Activated T-helper 1 cell treated with anti-CD3 and anti-CD28 coated beads, Interleukin-2, amount 50 U/mL, for 16 hours (primary cell): ENCODE data around the gene BCORL1.

Experiments used
- DNase-seq, 2 donors: peaks; one replicate each; pipeline ENCODE4 v3.0.0-alpha.2; 2020; ENCODE audit warnings: low read depth in 1 of 2, low spot score in 1 of 2

Gene BCORL1

DNA sequence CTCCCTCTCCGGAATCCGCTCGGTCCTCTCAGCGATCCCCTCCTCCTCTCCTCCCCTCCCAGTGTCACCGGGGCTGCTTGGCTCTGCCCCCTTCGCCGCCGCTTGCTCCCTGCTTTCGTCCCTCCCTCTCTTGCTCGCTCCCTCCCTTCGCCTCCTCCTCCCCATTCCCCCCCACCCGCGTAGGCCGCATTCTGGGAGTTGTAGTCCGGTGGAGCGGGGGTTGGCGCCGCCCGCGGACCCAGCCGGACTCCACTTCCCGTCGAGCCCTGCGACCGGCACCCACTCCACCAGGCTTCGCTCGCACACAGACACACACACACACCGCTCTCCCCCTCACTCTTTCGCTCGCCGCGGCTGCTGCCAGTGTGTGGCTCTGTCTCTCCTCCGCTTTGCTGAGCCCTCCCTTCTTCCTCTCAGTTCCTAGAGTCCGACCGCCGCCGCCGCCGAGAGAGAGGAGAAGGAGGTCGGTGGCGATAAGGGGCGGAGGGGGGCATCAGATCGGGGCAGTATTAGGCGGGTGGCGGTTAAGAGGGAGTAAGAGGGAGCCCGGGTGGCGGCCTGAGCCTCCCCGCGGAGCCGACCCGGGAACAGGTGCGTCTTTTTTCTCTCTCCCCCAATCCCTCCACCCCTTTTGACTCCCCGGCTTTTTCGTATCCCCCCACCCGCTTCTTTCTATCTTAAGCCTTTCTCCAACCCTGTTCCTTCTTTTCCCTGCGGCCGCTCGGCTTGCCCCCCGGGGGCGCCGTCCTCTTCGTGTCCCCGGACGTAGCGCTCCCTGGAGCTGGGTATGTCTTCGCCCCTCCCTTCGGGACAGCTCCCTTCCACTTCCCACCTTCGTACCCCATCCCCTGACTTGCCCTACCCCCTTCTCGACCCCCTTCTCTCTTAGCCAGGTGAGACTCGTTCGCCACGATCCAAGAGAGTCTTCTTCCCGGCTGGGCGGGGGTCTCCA is at the start of gene BCORL1:
Gene BCORL1 (plus strand): TSS at position 336 of the 952 bp plus-strand sequence. CDS start 22,597 bp downstream, outside the sequence.
- DNase-seq: peak; percentile 67 to 81

DNA sequence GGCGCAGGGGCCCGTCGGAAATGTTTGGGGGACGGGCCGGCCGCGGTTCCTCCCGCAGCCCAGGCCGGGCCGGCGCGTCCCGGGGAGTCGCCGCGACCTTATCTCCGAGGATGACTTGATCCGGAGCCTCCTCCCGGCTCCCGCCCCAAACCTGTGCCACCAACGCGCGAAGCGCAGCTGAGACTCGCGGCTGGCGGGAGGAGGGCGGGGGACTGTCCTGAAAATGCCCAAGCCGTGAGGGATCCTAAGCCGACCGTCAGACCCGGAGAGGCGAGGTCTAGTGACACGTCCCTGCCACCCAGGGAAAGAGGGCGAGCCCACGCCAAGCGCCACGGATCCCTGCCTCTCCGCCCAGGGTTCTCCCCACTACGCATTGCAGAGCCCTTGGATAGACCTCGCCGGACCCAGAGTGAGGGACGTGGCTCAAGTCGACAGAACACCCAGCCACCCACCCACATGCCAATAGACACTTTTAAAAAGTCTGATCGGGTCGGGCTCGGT is 49.6 kb upstream of the BCORL1 start:
- DNase-seq: no peak

GRCh38 chrX:129933700-129934099 is 48.7 kb upstream of the BCORL1 start:
- no peak for DNase-seq

DNA sequence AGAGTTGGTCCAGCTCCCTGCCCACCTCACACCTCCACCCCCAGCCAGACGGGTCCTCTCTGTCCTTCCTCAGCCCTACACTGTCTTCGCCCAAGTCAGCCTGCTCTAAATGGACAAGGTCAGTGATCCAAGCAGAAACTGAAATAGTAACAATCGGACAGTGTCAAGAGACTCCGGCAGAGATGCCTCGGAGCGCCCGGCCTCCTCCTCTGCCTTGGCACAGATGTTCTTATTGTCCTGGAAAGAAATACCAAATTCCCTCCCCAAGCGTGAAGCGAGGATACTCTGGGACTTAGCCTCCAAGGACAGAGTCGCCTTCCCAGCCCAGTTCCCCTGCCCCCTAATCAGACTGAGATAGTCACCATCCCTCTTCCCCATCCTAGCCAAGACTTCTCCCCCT is 48.0 kb upstream of the BCORL1 start:
- DNase-seq: no peak

GRCh38 chrX:129934952-129935351 is 47.5 kb upstream of the BCORL1 start:
- DNase-seq: no peak

DNA sequence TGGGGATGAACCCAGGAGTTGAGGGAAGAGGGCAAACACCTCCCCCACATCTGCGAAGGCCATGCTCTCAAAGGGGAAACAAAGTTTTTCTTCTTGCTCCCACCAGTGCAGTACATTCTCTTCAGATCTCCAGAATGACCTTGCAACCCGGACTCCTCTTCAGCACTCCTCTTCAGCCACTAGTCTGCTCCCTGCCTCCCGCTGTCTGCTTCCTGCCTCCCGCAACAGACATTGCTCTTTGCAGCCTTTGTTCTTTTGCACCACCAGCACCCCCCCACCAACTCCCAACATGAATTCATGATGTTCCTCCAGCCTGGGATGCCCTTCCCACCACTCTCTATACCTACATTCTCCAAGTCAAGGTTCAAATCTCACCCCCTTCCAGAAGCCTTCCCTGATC is 44.4 kb upstream of the BCORL1 start:
- no peak for DNase-seq

DNA sequence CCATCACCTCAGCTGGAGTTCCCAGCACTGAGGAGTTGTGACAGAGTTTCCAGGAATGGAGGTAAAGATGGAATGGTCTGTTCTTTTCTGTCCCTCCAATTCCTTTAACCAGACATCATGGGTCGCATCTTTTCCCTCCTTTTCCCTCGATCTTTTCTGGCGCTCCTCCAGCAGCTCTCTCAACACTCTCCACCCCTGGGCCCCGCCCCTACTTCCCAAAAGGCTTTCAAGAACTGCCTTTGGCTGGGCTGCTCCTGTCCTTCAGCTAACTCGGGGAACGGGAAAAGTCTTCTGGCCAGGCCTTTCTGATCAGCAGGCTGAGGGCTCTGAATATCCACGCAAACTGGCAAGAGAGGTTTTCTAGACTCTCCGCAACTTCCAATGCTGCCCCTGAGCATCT is 42.4 kb upstream of the BCORL1 start:
- DNase-seq: no peak

DNA sequence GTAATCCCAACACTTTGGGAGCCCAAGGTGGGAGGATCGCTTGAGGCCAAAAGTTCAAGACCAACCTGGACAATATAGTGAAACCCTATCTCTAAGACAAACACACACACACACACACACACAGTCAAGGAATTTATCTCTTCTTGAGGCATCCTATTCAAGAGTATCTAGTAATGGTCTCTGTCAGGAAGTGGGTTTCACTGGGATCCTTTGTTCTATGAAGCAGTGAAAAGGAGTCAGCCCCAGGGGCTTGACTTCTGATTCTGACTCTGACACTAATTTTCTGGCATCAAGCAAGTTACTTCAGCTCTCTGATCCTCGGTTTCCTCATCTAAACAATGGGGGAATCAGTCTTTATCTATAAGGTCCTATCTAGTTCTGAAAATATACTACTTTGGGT is 41.7 kb upstream of the BCORL1 start:
- DNase-seq: no peak

GRCh38 chrX:129945131-129945530 is 37.3 kb upstream of the BCORL1 start:
- no peak for DNase-seq

- DNase-seq: no peak
These were observed 29.1 kb upstream of the BCORL1 start for GRCh38 chrX:129953334-129953648.

DNA sequence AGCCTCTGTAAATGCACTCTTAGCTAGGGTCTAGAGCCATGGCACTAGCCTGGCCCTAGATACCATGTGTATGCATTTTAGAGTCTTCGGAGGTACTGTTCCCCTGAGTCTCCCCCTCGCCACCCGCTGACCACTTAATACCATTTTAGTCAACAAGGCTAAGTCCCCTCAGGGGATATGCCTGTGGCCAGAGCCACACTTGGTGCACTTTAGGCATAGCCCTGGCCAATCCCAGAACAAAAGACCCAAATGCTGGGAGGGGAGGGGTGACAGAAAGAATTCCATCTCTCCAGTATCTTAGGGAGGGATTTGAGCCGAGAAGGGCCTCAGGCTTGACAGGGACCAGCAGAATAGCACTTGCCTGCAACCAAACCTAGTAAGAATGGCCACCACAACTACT is 28.6 kb upstream of the BCORL1 start:
- DNase-seq: no peak

DNA sequence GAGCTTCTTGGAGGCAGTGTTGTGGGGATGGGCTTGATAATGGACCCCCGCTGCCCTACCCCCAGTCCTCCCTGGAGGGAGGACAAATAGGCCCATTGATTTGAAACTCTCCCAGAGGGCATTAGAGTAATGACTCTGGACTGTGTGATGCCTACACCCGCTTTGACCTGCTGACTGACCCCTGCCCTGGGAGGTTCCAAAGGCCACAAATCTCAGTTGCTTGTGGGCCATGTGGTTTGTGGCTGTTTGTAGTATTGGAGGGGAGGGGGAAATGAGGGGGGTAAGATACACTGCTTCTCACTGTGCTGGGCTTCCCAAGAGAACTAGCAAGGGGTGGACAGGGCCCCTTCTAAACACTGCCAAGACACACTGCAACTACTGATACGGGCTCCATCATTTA is 27.6 kb upstream of the BCORL1 start:
- DNase-seq: no peak

GRCh38 chrX:129955682-129956081 is 26.8 kb upstream of the BCORL1 start:
- no peak for DNase-seq

- DNase-seq: no peak
These were observed 26.3 kb upstream of the BCORL1 start for GRCh38 chrX:129956145-129956544.

DNA sequence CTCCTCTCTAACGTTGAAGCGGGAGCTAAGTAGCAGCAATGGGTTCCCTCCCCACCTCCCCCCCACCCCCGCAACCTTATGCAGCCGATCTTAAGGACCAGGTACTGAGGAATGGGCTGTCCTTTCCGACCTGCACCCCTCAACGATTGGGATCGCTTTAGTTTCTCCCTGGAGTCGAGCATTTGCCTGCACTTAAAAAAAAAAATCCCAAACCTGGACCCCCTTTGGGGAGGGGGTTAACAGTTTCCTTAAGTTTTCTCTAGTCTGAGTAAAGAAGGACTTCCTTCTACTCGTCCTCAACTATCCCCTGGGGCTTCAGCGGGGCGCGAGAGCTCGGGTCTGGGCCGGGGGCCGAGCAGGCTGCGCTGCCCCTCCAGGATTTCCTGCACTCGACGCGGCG is 25.7 kb upstream of the BCORL1 start:
- no peak for DNase-seq

- DNase-seq: peak in 1 of 2 donors; percentile 17
These were observed 25.0 kb upstream of the BCORL1 start for GRCh38 chrX:129957241-129958082.

DNA sequence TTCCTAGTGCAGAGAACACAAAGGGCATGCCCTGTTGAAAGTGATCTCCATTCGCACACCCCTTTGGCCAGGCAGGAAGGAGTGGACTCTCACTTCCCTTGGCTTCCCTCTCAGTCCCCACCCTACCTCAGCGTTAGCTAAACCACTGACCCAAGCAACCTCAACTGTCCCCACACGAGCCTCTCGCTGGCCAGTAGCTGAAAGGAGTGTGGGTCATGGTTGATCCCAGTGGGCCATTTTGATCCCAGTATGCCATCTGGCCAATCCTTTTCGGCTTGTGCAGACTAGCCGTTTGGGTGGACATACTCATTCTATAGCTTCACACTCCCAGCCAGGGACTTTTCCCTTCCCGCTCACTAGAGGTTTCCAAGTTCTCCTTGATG is 24.4 kb upstream of the BCORL1 start:
- DNase-seq: no peak

GRCh38 chrX:129958814-129959492 is 23.5 kb upstream of the BCORL1 start:
- no peak for DNase-seq

- DNase-seq: no peak
These were observed 23.0 kb upstream of the BCORL1 start for GRCh38 chrX:129959493-129959832.

DNA sequence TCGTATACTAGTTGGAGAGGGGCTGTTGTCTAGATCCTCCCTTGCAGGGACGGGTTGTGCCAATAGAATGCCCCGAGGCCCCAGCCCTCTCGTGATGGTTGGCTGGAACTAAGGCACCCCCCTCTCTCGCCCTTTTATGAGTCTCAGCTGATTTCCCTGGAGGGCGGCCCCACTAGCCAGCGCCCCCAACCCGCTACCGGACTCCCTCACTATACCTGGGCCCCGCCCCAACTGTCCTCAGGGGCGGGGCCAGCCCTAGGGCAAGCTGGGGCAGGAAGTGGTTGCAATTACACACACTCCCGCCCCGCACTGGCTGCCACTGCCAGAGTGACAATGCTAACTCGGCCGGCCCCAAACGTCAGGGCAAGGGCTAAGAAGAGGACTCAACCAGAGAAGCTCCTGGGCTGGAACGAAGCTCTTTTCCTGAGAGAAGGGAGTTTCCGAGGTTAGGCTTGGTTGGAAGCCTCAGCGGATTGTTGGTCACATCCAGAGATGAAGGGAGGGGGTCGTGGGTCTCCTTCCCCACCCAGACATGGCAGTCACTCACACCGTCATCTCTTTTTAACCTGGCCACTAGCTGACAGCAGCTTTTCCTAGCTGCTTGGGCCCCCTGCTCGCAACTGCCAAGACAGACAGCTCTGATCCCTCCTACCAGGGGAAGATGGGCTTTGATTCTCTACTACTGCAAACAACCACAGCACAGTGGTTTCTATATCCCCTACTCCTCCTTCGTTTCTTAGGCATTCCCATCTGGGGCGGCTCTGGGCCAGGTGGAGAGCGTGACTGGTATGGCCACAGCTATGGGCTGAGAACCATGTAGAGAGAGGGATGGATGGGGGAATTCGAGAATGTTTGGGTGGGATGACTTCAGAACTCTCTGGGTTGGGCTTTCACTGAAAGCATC is 21.0 kb upstream of the BCORL1 start:
- peak; percentile 37 to 52 for DNase-seq

- no peak for DNase-seq
These were observed 18.7 kb upstream of the BCORL1 start for GRCh38 chrX:129963729-129964128.
